ENCODE measurements around the gene VOPP1. TPM values are rescaled to one million over a fixed set of nuclear protein-coding genes. Genes with fewer than 3 reads are reported as not detected.

VOPP1 gene
- total RNA-seq, 4 donors from 2014 or later = 22.1 to 58.9 (median 39.8) TPM

DNA sequence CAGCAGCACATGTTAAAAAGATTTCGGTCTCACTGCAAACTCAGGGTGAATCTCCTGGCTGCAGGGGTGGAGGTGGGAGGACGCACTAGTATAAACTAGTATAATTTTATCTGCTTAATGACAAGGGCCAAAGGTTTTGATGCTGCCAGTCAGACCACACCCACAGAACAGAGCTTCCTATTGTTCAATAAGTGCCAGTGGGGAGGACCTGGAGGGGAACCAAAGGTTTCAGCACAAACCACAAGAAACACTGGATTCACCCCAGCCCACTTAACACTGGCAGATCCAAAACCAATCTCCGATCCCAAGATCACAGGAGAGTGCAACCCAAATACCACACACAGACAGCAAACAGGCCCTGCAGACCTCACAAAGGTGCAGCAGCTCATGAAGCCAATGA is 6.6 kb downstream of the VOPP1 start:
- Histone ChIP-seq H3K27ac (no peak overlapping the region), H3K36me3 (no peaks in the 10 kb centered on the region)
- intact Hi-C loops (cut with DNase I; ENCODE audit: low total_unique reads) = loop anchor here (10.0 kb wide), 1 partner anchor 201 kb away; the partner anchor contains the start of gene LANCL2

DNA sequence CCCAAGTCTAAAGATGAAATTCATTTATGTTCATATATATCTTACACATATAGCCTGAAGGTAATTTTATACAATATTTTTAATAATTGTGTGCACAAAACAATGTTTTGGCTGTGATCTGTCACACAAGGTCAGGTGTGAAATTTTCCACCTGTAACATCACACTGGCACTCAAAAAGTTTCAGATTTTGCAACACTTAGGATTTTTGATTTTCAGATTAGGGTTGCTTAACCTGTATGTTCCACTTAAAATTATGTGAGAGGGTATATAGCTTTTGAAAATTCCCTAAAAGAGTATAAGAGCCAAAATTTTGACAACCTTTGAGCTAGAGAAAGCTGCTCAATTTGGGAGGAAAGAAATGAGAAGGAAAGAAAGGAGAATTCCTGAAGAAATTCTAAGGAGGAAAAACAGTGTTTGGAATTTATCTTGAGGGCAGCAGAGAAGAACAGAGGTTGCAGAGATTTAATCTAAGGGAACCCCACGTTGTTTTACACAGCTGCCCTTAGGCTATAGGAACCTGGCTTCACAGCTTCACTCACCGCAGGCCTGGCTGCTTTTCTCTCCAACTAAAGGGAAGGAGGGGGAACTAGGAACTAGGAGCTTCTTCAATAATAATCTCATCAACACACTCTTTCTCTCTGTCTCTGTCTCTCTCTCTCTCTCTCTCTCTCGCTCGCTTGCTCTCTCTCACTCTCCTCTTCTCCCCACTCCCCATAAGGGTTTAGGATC is 8.5 kb downstream of the VOPP1 start:
- no peak for TF ChIP-seq POLR2A (IDR thresholded peaks at IDR 0.05)
- no peak for TF ChIP-seq CTCF (IDR thresholded peaks at IDR 0.05)
- Histone ChIP-seq H3K4me1 (no peaks in the 10 kb centered on the region), H3K4me3 (no peak overlapping the region), H3K27ac (no peak overlapping the region), H3K27me3 (no peaks in the 10 kb centered on the region), H3K36me3 (no peaks in the 10 kb centered on the region), H3K9me3 (no peaks in the 10 kb centered on the region)
- DNase-seq = no peak
- intact Hi-C loops (cut with DNase I; ENCODE audit: low total_unique reads) = loop anchor here (10.0 kb wide), 1 partner anchor 199 kb away; the partner anchor contains the start of gene LANCL2

More for the DNA sequence above, 6.6 kb downstream of the VOPP1 start:
- H3K4me3 ChIP-seq = no peak overlapping the region
- no peak for DNase-seq
- H3K9me3 ChIP-seq = no peaks in the 10 kb centered on the region
- no peaks in the 10 kb centered on the region for H3K4me1 ChIP-seq
- no peak for TF ChIP-seq CTCF (IDR thresholded peaks at IDR 0.05)
- no peak for TF ChIP-seq POLR2A (IDR thresholded peaks at IDR 0.05)
- H3K27me3 ChIP-seq = no peaks in the 10 kb centered on the region

DNA sequence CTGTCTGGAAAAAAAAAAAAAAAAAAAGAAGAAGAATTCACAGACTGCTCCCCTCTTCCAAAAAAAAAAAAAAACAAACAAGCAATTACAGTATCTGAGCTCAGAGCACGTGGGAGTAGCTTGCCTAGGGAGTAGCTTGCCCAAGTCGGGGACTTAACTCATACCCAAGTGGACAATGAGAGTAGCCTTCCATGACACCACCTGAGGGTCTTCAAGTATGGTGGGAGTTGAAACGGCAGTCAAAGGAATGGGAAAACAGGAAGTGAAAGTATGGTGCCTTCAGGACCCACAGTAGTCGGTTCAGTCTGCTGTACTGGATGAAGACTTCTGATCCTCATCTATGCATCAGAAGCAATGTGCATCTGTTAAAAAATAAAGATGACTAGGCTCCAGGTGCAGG is 10.6 kb downstream of the VOPP1 start:
- H3K4me3 ChIP-seq = no peak overlapping the region
- DNase-seq = no peak
- H3K27me3 ChIP-seq = no peaks in the 10 kb centered on the region
- TF ChIP-seq POLR2A (IDR thresholded peaks at IDR 0.05) = no peak
- TF ChIP-seq CTCF (IDR thresholded peaks at IDR 0.05) = no peak
- H3K9me3 ChIP-seq = no peaks in the 10 kb centered on the region
- intact Hi-C loops (cut with DNase I; ENCODE audit: low total_unique reads) = loop anchor here (10.0 kb wide), 1 partner anchor 197 kb away; the partner anchor contains the start of gene LANCL2
- H3K4me1 ChIP-seq = no peaks in the 10 kb centered on the region
- H3K36me3 ChIP-seq = no peaks in the 10 kb centered on the region
- H3K27ac ChIP-seq = no peak overlapping the region

DNA sequence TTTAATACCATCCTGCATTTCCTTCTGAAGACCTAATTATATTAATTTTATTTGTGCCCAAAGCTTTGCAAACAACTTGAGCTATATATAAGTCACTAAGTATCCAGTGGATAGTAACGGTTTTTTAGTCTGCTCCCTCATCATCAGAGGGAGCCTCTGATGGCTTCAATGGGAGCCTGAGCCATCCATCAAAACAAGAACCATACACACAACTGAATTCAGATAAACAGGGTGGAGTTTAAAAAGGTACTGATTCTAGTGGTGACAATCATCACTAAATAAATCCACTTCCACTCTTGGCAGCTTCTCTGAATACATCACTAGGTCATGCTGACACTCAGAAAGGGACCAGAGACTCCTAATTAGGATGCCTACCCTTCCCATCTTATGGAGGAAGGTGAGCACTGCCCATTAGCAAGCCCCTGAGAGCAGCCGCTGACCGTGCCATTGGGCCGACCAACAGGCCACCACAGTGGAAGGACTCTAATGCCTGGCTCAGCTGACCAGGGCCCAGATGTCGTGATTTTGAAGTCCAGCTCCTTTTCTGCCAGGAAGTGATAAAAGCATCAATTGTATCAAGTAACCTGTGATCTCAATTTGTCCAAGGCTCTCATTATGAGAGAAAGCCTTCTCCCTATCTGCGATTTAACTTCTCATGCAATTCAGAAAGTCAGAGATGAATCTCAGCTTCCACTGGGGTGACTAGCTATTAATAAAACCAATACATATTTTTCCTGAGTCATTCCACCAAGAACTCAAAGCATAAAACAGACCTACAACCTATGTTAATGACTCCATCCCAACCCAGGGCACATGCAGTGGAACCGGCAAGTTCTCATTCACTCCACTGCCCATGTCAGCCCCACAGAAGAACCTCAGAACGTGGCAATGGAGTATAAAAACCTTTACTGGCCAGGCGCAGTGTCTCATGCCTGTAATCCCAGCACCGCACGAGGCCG is 13.1 kb downstream of the VOPP1 start:
- Histone ChIP-seq H3K36me3 (no peaks in the 10 kb centered on the region), H3K27ac (no peak overlapping the region), H3K4me1 (no peaks in the 10 kb centered on the region), H3K9me3 (no peaks in the 10 kb centered on the region), H3K4me3 (no peak overlapping the region), H3K27me3 (no peaks in the 10 kb centered on the region)
- DNase-seq = no peak
- intact Hi-C loops (cut with DNase I; ENCODE audit: low total_unique reads) = no loop called here
- TF ChIP-seq CTCF (IDR thresholded peaks at IDR 0.05) (no peak), POLR2A (IDR thresholded peaks at IDR 0.05) (no peak)

Data from uterus (tissue), 4 donors.